SK-N-SH treated with all-trans-retinoic acid at 6 μM for 48 hours (cell line): ENCODE results near the gene PODXL2.

Experiments
- ATAC-seq: fragments of 200-7000 bp; cut with Tn5 transposase; 3 replicates; pipeline ENCODE4 v1.9.1; 2020; ENCODE audit warnings: mild to moderate bottlenecking, moderate library complexity
- ARNTL ChIP-seq: fragments of 450-650 bp; formaldehyde crosslinking; IDR thresholded peaks from 2 replicates; pipeline ENCODE4 v1.5.0; 2020; ENCODE audit warnings: low read depth, mild to moderate bottlenecking, moderate library complexity, borderline replicate concordance
- CSDC2 ChIP-seq: fragments of 250-450 bp; sonication (Bioruptor Pico); IDR thresholded peaks from 2 replicates; pipeline ENCODE4 v1.5.0; 2020; ENCODE audit warnings: mild to moderate bottlenecking, moderate library complexity
- CSRNP3 ChIP-seq: fragments of 250-450 bp; sonication (Bioruptor Pico); IDR thresholded peaks from 2 replicates; pipeline ENCODE4 v1.5.1; 2021; ENCODE audit warnings: mild to moderate bottlenecking, moderate library complexity
- ESRRG ChIP-seq: fragments of 250-450 bp; sonication (Bioruptor Pico); IDR thresholded peaks from 2 replicates; pipeline ENCODE4 v1.6.1; 2021; ENCODE audit warnings: mild to moderate bottlenecking
- GLIS3 ChIP-seq: fragments of 250-450 bp; sonication (Bioruptor Pico); IDR thresholded peaks from 2 replicates; pipeline ENCODE4 v1.5.0; 2020; ENCODE audit warnings: mild to moderate bottlenecking, moderate library complexity
- ISL1 ChIP-seq: fragments of 250-450 bp; sonication (Bioruptor Pico); IDR thresholded peaks from 2 replicates; pipeline ENCODE4 v2.1.2; 2022; ENCODE audit warnings: mild to moderate bottlenecking, moderate library complexity
- OSR1 ChIP-seq: fragments of 250-450 bp; sonication (Bioruptor Pico); IDR thresholded peaks from 2 replicates; pipeline ENCODE4 v1.8.0; 2022; ENCODE audit warnings: moderate library complexity, mild to moderate bottlenecking, inconsistent platforms
- PATZ1 ChIP-seq: fragments of 250-450 bp; sonication (Bioruptor Pico); IDR thresholded peaks from 2 replicates; pipeline ENCODE4 v1.8.0; 2020; ENCODE audit warnings: mild to moderate bottlenecking, moderate library complexity, borderline replicate concordance
- POU6F1 ChIP-seq: fragments of 250-450 bp; sonication (Bioruptor Pico); IDR thresholded peaks from 2 replicates; pipeline ENCODE4 v1.8.0; 2021; ENCODE audit warnings: low read depth, mild to moderate bottlenecking, moderate library complexity, borderline replicate concordance
- PPARA ChIP-seq: fragments of 250-450 bp; sonication (Bioruptor Pico); IDR thresholded peaks from 2 replicates; pipeline ENCODE4 v1.5.0; 2020; ENCODE audit warnings: mild to moderate bottlenecking, borderline replicate concordance
- RARB ChIP-seq: fragments of 250-450 bp; sonication (Bioruptor Pico); IDR thresholded peaks from 2 replicates; pipeline ENCODE4 v1.8.0; 2021; ENCODE audit warnings: mild to moderate bottlenecking, moderate library complexity
- SNAI2 ChIP-seq: fragments of 250-450 bp; sonication (Bioruptor Pico); IDR thresholded peaks from 2 replicates; pipeline ENCODE4 v1.5.0; 2020; ENCODE audit warnings: mild to moderate bottlenecking, moderate library complexity
- TCF4 ChIP-seq: fragments of 250-450 bp; sonication (Bioruptor Pico); IDR thresholded peaks from 2 replicates; pipeline ENCODE4 v1.8.0; 2021; ENCODE audit warnings: mild to moderate bottlenecking, moderate library complexity, borderline replicate concordance
- TOX ChIP-seq: fragments of 250-450 bp; sonication (Bioruptor Pico); IDR thresholded peaks from 2 replicates; pipeline ENCODE4 v1.8.0; 2021; ENCODE audit warnings: mild to moderate bottlenecking, moderate library complexity, borderline replicate concordance
- TSHZ2 ChIP-seq: fragments of 250-450 bp; sonication (Bioruptor Pico); IDR thresholded peaks from 2 replicates; pipeline ENCODE4 v1.5.0; 2020; ENCODE audit warnings: mild to moderate bottlenecking, moderate library complexity
- ZC3H10 ChIP-seq: fragments of 250-450 bp; sonication (Bioruptor Pico); IDR thresholded peaks from 2 replicates; pipeline ENCODE4 v1.5.1; 2021; ENCODE audit warnings: mild to moderate bottlenecking, moderate library complexity
- ZFP3 ChIP-seq: fragments of 250-450 bp; sonication (Bioruptor Pico); IDR thresholded peaks from 2 replicates; pipeline ENCODE4 v1.5.0; 2020; ENCODE audit warnings: mild to moderate bottlenecking, moderate library complexity
- ZFP30 ChIP-seq: fragments of 450-650 bp; formaldehyde crosslinking; IDR thresholded peaks from 2 replicates; pipeline ENCODE4 v1.5.0; 2022; ENCODE audit warnings: mild to moderate bottlenecking, moderate library complexity
- ZNF565 ChIP-seq: fragments of 450-650 bp; formaldehyde crosslinking; conservative IDR thresholded peaks from 2 replicates; pipeline ENCODE4 v1.5.0; 2020; ENCODE audit warnings: low read depth, mild to moderate bottlenecking, moderate library complexity
- ZNF70 ChIP-seq: fragments of 450-650 bp; formaldehyde crosslinking; IDR thresholded peaks from 2 replicates; pipeline ENCODE4 v1.5.0; 2020; ENCODE audit warnings: mild to moderate bottlenecking, moderate library complexity
- ZNF8 ChIP-seq: fragments of 450-650 bp; formaldehyde crosslinking; IDR thresholded peaks from 2 replicates; pipeline ENCODE4 v1.5.0; 2020; ENCODE audit warnings: mild to moderate bottlenecking, moderate library complexity

Gene PODXL2

GRCh38 chr3:127669541-127670228 lies 40.7 kb downstream of the PODXL2 start:
- ATAC-seq = no peak
- no peak for TF ChIP-seq CSRNP3
- no peak for TF ChIP-seq TOX (CRISPR knock-in tag)
- no peak for TF ChIP-seq SNAI2 (CRISPR knock-in tag)
- no peak for TF ChIP-seq ZFP3 (CRISPR knock-in tag)
- no peak for TF ChIP-seq ZNF70 (CRISPR knock-in tag)
- no peak for TF ChIP-seq ZNF8 (CRISPR knock-in tag)
- TF ChIP-seq PATZ1 (CRISPR knock-in tag) = no peak
- no peak for TF ChIP-seq ESRRG (CRISPR knock-in tag)
- TF ChIP-seq ARNTL (CRISPR knock-in tag) = no peak
- no peak for TF ChIP-seq ISL1
- no peak for TF ChIP-seq OSR1 (CRISPR knock-in tag)
- no peak for TF ChIP-seq TCF4
- TF ChIP-seq GLIS3 (CRISPR knock-in tag) = no peak
- TF ChIP-seq, all 23 proteins: peak for 0

GRCh38 chr3:127670229-127670559 lies 41.2 kb downstream of the PODXL2 start:
- TF ChIP-seq TCF4 (no peak), POU6F1 (CRISPR knock-in tag) (no peak), CSDC2 (CRISPR knock-in tag) (no peak), ZC3H10 (CRISPR knock-in tag) (no peak), TSHZ2 (no peak), RARB (CRISPR knock-in tag) (no peak), SNAI2 (CRISPR knock-in tag) (no peak)
- ATAC-seq = no peak

GRCh38 chr3:127670761-127671522 lies 42.0 kb downstream of the PODXL2 start:
- ATAC-seq = no peak

More at GRCh38 chr3:127670761-127671522, 42.0 kb downstream of the PODXL2 start:
- TF ChIP-seq ZNF565 = no peak
- TF ChIP-seq ZFP3 (CRISPR knock-in tag) = no peak
- no peak for TF ChIP-seq POU6F1 (CRISPR knock-in tag)
- no peak for TF ChIP-seq CSDC2 (CRISPR knock-in tag)
- no peak for TF ChIP-seq ZFP30 (CRISPR knock-in tag)
- TF ChIP-seq ISL1 = no peak
- no peak for TF ChIP-seq PPARA
- TF ChIP-seq ARNTL (CRISPR knock-in tag) = no peak
- TF ChIP-seq PATZ1 (CRISPR knock-in tag) = no peak
- no peak for TF ChIP-seq CSRNP3
